Endothelial cell (in vitro differentiated cells): ENCODE results near the gene TMEM208. TPM values are rescaled to one million over a fixed set of nuclear protein-coding genes. Genes with fewer than 3 reads are reported as not detected.

Source experiments
- DNase-seq: peaks from one replicate; pipeline ENCODE4 v3.0.0; 2021; ENCODE audit warnings: low spot score
- H3K27ac Mint-ChIP-seq: one replicate; pipeline ENCODE4 v1.8.0; 2021; ENCODE audit warnings: mixed read lengths, inconsistent platforms; ENCODE audit not compliant: unreplicated experiment
- H3K27me3 Mint-ChIP-seq: one replicate; pipeline ENCODE4 v1.8.0; 2021; ENCODE audit warnings: mild to moderate bottlenecking, moderate library complexity, mixed read lengths, inconsistent platforms; ENCODE audit not compliant: unreplicated experiment
- H3K36me3 Mint-ChIP-seq: one replicate; pipeline ENCODE4 v1.8.0; 2021; ENCODE audit warnings: mild to moderate bottlenecking, low read depth, mixed read lengths, inconsistent platforms; ENCODE audit not compliant: unreplicated experiment
- H3K4me1 Mint-ChIP-seq: one replicate; pipeline ENCODE4 v1.8.0; 2021; ENCODE audit warnings: mild to moderate bottlenecking, mixed read lengths, inconsistent platforms; ENCODE audit not compliant: unreplicated experiment
- H3K4me3 Mint-ChIP-seq: one replicate; pipeline ENCODE4 v1.8.0; 2021; ENCODE audit warnings: mild to moderate bottlenecking, mixed read lengths, inconsistent platforms; ENCODE audit not compliant: unreplicated experiment
- H3K9me3 Mint-ChIP-seq: one replicate; pipeline ENCODE4 v1.8.0; 2021; ENCODE audit warnings: mixed read lengths, inconsistent platforms; ENCODE audit not compliant: unreplicated experiment
- CTCF ChIP-seq: fragments of 200-600 bp; sonication (generic); IDR thresholded peaks from one replicate; pipeline ENCODE4 v1.5.0; 2021; ENCODE audit warnings: antibody characterized with exemption; ENCODE audit not compliant: unreplicated experiment
- total RNA-seq: library from RNA; stranded (reverse); fragmentation: NEBNext Ultra II Directional; extraction: Animal tissue kit (Norgen Biotek cat#: 25700); gene quantifications from one replicate; pipeline ENCODE4 v1.2.1, GENCODE V29; 2021; ENCODE audit not compliant: unreplicated experiment

Gene TMEM208
- total RNA-seq, 1 donor from 2014 or later = 33.6 TPM

GRCh38 chr16:67226295-67226803 is 581 bp upstream of the TMEM208 start:
- no peak for TF ChIP-seq CTCF
- DNase-seq = no peak
- peaks cover 50% of the 10 kb centered on the region for H3K4me1 Mint-ChIP-seq
- peaks cover 23% of the 10 kb centered on the region for H3K27me3 Mint-ChIP-seq
- peak overlapping the region; percentile 99 for H3K4me3 Mint-ChIP-seq
- no peaks in the 10 kb centered on the region for H3K9me3 Mint-ChIP-seq
- H3K27ac Mint-ChIP-seq = peak overlapping the region; percentile 65
- H3K36me3 Mint-ChIP-seq = peaks cover 25% of the 10 kb centered on the region

- Mint-ChIP-seq H3K9me3 (no peaks in the 10 kb centered on the region), H3K27ac (peak overlapping the region; percentile 95), H3K4me1 (peaks cover 50% of the 10 kb centered on the region), H3K27me3 (peaks cover 27% of the 10 kb centered on the region), H3K4me3 (peak overlapping the region; percentile 99), H3K36me3 (peaks cover 24% of the 10 kb centered on the region)
- no peak for TF ChIP-seq CTCF
- no peak for DNase-seq
Observed at GRCh38 chr16:67227567-67227921, 614 bp downstream of the TMEM208 start.

- Mint-ChIP-seq H3K4me1 (peaks cover 43% of the 10 kb centered on the region), H3K9me3 (no peaks in the 10 kb centered on the region), H3K4me3 (peak overlapping the region; percentile 99), H3K27me3 (peaks cover 27% of the 10 kb centered on the region), H3K27ac (peak overlapping the region; percentile 39), H3K36me3 (peaks cover 21% of the 10 kb centered on the region)
- DNase-seq = no peak
- no peak for TF ChIP-seq CTCF
Observed at GRCh38 chr16:67228034-67228785, 1.3 kb downstream of the TMEM208 start.

- Mint-ChIP-seq H3K9me3 (no peaks in the 10 kb centered on the region), H3K27ac (no peak overlapping the region), H3K36me3 (peaks cover 21% of the 10 kb centered on the region), H3K27me3 (peaks cover 24% of the 10 kb centered on the region), H3K4me3 (peak overlapping the region; percentile 59), H3K4me1 (peaks cover 37% of the 10 kb centered on the region)
- DNase-seq = no peak
- TF ChIP-seq CTCF = no peak
Observed at GRCh38 chr16:67228905-67229304, 2.0 kb downstream of the TMEM208 start.
